OCI-LY3 (cell line): Measurements from ENCODE around the gene SEMA5B.

Experiments
- EZH2phosphoT487 ChIP-seq: fragments of 200-600 bp; shearing (Covaris generic); IDR thresholded peaks from 2 replicates; pipeline ENCODE4 v1.6.1; 2018; ENCODE audit warnings: antibody characterized with exemption, mixed run types, low read depth
- TF ChIP-seq, protein P1 (sequence below): fragments of 200-600, 300-600 bp; sonication (generic); IDR thresholded peaks from 2 replicates; pipeline ENCODE4 v1.5.1; 2014; ENCODE audit warnings: antibody characterized with exemption, low read length, low read depth

DNA sequence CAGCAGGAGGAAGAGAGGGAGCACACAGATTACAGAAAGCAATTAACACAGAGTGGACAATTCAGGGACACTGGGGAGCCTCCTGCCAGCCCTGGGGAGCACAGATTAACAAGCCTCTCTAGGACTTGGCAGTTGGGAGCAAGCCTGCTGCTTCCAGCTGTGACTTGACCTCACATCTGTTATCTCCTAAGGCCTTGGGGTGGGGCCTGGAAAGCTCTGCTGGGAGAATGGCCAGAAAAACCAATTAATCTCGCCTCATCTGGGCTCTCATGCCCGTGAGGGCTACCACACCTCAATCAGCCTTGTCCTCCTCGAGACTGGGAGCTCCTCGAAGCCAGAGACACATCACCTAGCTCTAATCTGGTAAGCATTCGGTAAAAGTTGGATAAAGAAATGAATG lies 39.1 kb downstream of the SEMA5B start:
- TF ChIP-seq, protein P1, sequence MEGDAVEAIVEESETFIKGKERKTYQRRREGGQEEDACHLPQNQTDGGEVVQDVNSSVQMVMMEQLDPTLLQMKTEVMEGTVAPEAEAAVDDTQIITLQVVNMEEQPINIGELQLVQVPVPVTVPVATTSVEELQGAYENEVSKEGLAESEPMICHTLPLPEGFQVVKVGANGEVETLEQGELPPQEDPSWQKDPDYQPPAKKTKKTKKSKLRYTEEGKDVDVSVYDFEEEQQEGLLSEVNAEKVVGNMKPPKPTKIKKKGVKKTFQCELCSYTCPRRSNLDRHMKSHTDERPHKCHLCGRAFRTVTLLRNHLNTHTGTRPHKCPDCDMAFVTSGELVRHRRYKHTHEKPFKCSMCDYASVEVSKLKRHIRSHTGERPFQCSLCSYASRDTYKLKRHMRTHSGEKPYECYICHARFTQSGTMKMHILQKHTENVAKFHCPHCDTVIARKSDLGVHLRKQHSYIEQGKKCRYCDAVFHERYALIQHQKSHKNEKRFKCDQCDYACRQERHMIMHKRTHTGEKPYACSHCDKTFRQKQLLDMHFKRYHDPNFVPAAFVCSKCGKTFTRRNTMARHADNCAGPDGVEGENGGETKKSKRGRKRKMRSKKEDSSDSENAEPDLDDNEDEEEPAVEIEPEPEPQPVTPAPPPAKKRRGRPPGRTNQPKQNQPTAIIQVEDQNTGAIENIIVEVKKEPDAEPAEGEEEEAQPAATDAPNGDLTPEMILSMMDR, result no peak
- TF ChIP-seq EZH2phosphoT487, result no peak
